ENCODE measurements around the gene SYNDIG1. TPM values are rescaled to one million over a fixed set of nuclear protein-coding genes. Genes with fewer than 3 reads are reported as not detected.

Gene SYNDIG1
- total and polyA plus RNA-seq, 2 donors (not counting 1 experiment from before 2014, with no cell fraction given), result not detected

- Histone ChIP-seq H3K27ac (ENCODE audit: low read length in 2 of 2) (no peak overlapping the region), H2AFZ (ENCODE audit: insufficient read depth, low read depth, low read length, poor library complexity, severe bottlenecking) (no peak overlapping the region), H4K20me1 (ENCODE audit: control insufficient read depth, insufficient read depth, low read length, poor library complexity, severe bottlenecking) (no peaks in the 10 kb centered on the region), H3K79me2 (ENCODE audit: control insufficient read depth, insufficient read depth, low read length) (no peaks in the 10 kb centered on the region), H3K36me3 (replicated peaks in 1 of 2; ENCODE audit: control extremely low read depth in 1 of 2, control insufficient read depth in 1 of 2, extremely low read depth in 1 of 2, insufficient read depth in 2 of 2, low read length in 1 of 2) (no peaks in the 10 kb centered on the region), H3K4me2 (replicated peaks; ENCODE audit: low read depth, low read length, poor library complexity, severe bottlenecking) (no peak overlapping the region), H3K4me1 (ENCODE audit: control insufficient read depth in 2 of 2, insufficient read depth in 2 of 2, low read length in 2 of 2) (no peaks in the 10 kb centered on the region), H3K9me3 (ENCODE audit: control extremely low read depth in 1 of 3, control insufficient read depth in 2 of 3, insufficient read depth in 1 of 3, low read length in 2 of 3) (peaks cover 0 to 7% (median 0%) of the 10 kb centered on the region in 3 donors), H3K27me3 (replicated peaks in 1 of 4; ENCODE audit: control extremely low read depth in 1 of 4, control insufficient read depth in 3 of 4, insufficient read depth in 4 of 4, low read length in 3 of 4) (peaks cover 0 to 3% (median 0%) of the 10 kb centered on the region in 4 experiments), H3K4me3 (ENCODE audit: control extremely low read depth in 1 of 5, extremely low read depth in 1 of 5, insufficient read depth in 1 of 5, low read depth in 2 of 5, low read length in 4 of 5) (no peak overlapping the region), H3K9ac (ENCODE audit: low read length) (no peak overlapping the region)
- no peak overlapping the region for H3K4me3 Mint-ChIP-seq
- no peak for ATAC-seq (ENCODE audit: low read depth)
- peaks cover 8% of the 10 kb centered on the region for H3K27me3 Mint-ChIP-seq
- intact Hi-C loops (cut with micrococcal nuclease), result no loop called here
- DNase-seq, result no peak
- POLR2A ChIA-PET, result no interaction called here
- WGBS (ENCODE audit: insufficient coverage), result 91% methylated on average over 4 of the region's 6 CpGs
- H3K9me3 Mint-ChIP-seq (ENCODE audit: insufficient read depth), result no peaks in the 10 kb centered on the region
- H3K27ac Mint-ChIP-seq, result no peak overlapping the region
- no peak for TF ChIP-seq CTCF (IDR thresholded peaks at IDR 0.05)
- no peak for TF ChIP-seq EZH2 (IDR thresholded peaks at IDR 0.05; ENCODE audit: borderline replicate concordance, insufficient read depth, low read depth, low read length, poor library complexity, severe bottlenecking)
- no peaks in the 10 kb centered on the region for H3K4me1 Mint-ChIP-seq
- CTCF ChIA-PET, result no interaction called here
Measured at GRCh38 chr20:24431279-24432045, 38.0 kb upstream of the SYNDIG1 start.

- no peak overlapping the region for H2AFZ ChIP-seq (ENCODE audit: insufficient read depth, low read depth, low read length, poor library complexity, severe bottlenecking)
- no peak overlapping the region for H3K9ac ChIP-seq (ENCODE audit: low read length)
- no peak overlapping the region for H3K4me2 ChIP-seq (replicated peaks; ENCODE audit: low read depth, low read length, poor library complexity, severe bottlenecking)
- H3K27me3 ChIP-seq (replicated peaks in 1 of 4; ENCODE audit: control extremely low read depth in 1 of 4, control insufficient read depth in 3 of 4, insufficient read depth in 4 of 4, low read length in 3 of 4), result peaks cover 0 to 3% (median 0%) of the 10 kb centered on the region in 4 experiments
- WGBS (ENCODE audit: insufficient coverage), result no CpG with 5 or more reads among the region's 2 CpGs
- no peaks in the 10 kb centered on the region for H4K20me1 ChIP-seq (ENCODE audit: control insufficient read depth, insufficient read depth, low read length, poor library complexity, severe bottlenecking)
- Mint-ChIP-seq H3K27ac (no peak overlapping the region), H3K27me3 (peaks cover 8% of the 10 kb centered on the region), H3K4me3 (no peak overlapping the region), H3K9me3 (ENCODE audit: insufficient read depth) (no peaks in the 10 kb centered on the region), H3K4me1 (no peaks in the 10 kb centered on the region)
- DNase-seq, result no peak
- no peaks in the 10 kb centered on the region for H3K4me1 ChIP-seq (ENCODE audit: control insufficient read depth in 2 of 2, insufficient read depth in 2 of 2, low read length in 2 of 2)
- H3K4me3 ChIP-seq (ENCODE audit: control extremely low read depth in 1 of 5, extremely low read depth in 1 of 5, insufficient read depth in 1 of 5, low read depth in 2 of 5, low read length in 4 of 5), result no peak overlapping the region
- POLR2A ChIA-PET, result no interaction called here
- CTCF ChIA-PET, result no interaction called here
- no peak for TF ChIP-seq CTCF (IDR thresholded peaks at IDR 0.05)
- TF ChIP-seq EZH2 (IDR thresholded peaks at IDR 0.05; ENCODE audit: borderline replicate concordance, insufficient read depth, low read depth, low read length, poor library complexity, severe bottlenecking), result no peak
- ATAC-seq (ENCODE audit: low read depth), result no peak
- H3K9me3 ChIP-seq (ENCODE audit: control extremely low read depth in 1 of 3, control insufficient read depth in 2 of 3, insufficient read depth in 1 of 3, low read length in 2 of 3), result peaks cover 0 to 7% (median 0%) of the 10 kb centered on the region in 3 donors
- H3K79me2 ChIP-seq (ENCODE audit: control insufficient read depth, insufficient read depth, low read length), result no peaks in the 10 kb centered on the region
- H3K27ac ChIP-seq (ENCODE audit: low read length in 2 of 2), result no peak overlapping the region
- intact Hi-C loops (cut with micrococcal nuclease), result no loop called here
- no peaks in the 10 kb centered on the region for H3K36me3 ChIP-seq (replicated peaks in 1 of 2; ENCODE audit: control extremely low read depth in 1 of 2, control insufficient read depth in 1 of 2, extremely low read depth in 1 of 2, insufficient read depth in 2 of 2, low read length in 1 of 2)
Measured at GRCh38 chr20:24432046-24432442, 37.4 kb upstream of the SYNDIG1 start.
